NCI-H1694 treated with DMSO at 0.1 percent for 48 hours (cell line): ENCODE data around the gene ASB4.

ENCODE experiments used
- DNase-seq: peaks from one replicate; lab custom pipeline; 2025; lab: John Stamatoyannopoulos, UW

The ASB4 gene

GRCh38 chr7:95553939-95554338 lies 68.2 kb downstream of the ASB4 start:
- DNase-seq = no peak

DNA sequence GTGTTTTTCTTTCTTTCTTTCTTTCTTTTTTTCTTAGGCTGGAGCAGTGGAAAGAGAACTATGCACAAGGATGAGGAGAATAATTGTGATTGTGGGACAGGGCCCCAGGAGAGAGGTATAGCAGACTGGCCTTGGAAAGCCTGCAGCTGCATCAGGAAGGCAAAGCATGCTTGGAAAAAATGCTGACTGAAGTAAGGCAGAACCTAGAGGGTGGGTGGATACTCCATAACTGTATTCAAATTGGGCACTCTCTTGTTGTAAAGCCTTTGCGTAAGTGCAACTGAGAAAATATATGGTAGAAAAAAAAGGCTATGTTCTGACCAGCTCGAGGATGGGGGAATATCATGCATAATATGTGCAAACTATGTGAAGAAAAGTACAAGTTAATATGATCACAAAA lies 71.0 kb downstream of the ASB4 start:
- DNase-seq = no peak

DNA sequence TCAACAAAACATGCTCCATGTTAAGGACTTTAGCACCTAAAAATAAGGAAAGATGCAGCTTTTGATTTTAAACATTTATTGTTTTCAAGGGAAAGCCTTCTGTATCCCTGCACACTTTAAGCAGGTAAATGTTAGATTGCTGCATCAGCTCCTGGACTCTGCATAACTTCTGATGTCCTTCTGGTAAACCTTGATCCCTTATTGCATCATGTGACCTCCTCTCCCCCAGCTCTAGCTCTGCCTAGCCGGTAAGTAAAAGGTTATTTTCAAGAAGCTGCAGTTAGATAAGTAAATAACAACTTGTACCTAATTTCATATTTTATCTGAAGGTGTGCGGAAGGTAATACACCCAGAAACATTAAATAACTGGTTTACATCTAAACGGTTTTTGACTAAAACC lies 73.1 kb downstream of the ASB4 start:
- no peak for DNase-seq

DNA sequence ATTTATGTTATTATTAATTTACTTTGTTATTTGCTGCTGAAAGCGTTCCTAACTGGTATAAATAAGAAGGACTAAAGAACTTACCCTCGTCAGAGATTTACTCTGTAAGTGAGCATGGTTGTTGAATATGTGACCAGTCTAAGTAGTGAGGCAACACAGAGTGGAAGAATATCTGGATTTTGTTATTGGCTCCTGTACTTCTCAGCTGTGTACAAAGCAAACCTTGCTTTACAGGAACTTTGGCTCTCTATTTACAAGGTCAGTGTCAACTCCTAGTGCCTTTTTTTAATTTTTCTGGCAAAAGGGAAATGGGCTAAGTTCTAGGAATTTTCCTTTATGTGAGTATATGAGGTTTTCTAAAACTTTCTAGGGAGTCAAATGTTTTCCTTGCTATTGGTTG lies 74.9 kb downstream of the ASB4 start:
- DNase-seq = no peak

- DNase-seq = no peak
Observed at GRCh38 chr7:95569720-95570119, 84.0 kb downstream of the ASB4 start.

GRCh38 chr7:95577137-95577536 lies 91.4 kb downstream of the ASB4 start:
- DNase-seq = no peak

GRCh38 chr7:95578299-95578855 lies 92.6 kb downstream of the ASB4 start:
- no peak for DNase-seq

- DNase-seq = no peak
Observed at GRCh38 chr7:95579318-95579717, 93.6 kb downstream of the ASB4 start.

GRCh38 chr7:95581467-95581866 lies 95.7 kb downstream of the ASB4 start:
- no peak for DNase-seq

- DNase-seq = no peak
Observed at GRCh38 chr7:95582578-95583293, 97.0 kb downstream of the ASB4 start.

DNA sequence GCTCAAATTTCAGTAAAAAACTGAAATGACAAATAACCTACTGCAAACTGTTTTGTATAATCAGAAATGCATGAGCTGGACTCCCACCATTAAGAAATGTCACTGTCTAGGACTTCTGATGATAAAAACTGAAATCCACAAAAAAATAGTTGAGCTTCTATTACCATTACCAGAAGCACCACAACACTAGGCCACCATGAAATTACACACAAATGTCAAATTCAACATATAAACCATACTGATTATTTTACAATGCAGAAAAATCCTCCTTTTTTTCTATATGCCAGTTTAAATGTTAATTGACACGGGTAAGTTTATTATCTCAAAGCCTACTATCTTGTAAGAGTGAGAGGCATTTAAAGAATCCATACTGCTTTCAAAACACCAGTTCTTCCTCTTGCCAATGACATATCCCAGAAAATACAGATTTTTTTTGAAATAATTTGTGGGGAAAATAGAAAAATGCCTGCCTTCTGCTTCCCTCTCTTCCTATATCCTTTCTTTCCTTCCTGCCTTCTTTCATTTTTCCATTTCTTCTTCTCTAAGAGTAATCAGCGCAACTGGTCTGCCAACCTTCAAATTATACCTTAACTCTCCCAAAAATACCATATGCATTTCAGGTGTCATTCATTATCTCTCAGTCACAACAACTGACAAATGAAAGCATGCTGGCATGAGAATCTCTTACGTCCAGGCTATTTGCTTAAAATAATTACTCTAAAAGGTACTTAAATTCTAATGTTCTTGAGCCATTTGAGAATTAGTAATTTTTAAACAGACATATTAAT lies 98.3 kb downstream of the ASB4 start:
- DNase-seq = no peak

GRCh38 chr7:95584769-95585425 lies 99.2 kb downstream of the ASB4 start:
- no peak for DNase-seq

DNA sequence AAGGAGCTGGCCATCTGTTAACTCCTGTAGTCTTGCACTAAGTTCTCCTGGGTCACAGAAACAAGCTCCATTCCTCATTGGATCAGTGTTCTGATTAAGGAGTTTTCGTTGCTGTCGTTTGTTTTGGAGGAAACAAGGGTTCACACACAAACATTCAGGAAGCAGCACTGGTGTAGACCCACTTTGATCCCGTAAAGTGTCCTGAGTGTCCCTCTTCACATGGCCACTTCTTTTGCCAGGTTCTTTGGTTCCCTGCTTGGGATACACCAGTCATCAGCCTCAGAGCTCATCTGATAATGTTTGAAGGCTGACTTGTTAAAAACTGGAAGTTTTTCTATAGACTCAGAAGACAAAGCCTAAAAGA lies 99.7 kb downstream of the ASB4 start:
- DNase-seq = no peak

DNA sequence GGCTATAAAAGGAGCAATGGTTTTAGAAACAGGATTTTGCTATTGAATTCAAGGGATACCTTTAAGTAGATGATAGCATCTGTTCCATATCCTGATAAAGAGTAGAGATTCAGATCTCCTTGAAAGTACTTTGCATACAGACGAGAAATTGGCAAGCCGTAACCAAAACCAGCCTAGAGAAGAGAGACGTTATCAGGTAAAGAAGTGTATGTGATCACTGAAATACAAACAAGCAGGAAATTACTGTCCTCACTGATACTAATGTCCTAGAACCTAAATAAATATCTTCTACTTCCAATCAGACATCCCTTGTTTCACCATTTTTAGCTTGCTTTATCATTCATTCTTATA lies 101.2 kb downstream of the ASB4 start:
- DNase-seq = no peak

DNA sequence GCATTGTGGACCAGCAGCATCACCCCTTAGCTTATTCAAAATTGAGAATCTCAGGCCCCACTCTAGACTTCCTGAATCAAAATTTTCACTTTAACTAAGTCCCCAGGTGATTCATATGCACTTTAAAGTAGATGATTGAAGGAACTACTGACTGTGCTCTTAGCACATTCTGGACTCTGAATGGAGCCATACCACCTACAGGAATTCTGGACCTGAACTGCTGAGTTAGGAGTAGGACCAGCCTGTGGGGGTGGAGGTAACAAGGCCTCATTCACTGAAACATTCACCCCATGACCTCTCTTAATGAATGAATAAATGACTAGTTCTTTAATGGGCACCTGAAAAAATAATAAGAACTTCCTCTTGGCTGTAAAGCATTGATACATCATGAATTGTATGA lies 103.3 kb downstream of the ASB4 start:
- no peak for DNase-seq

- no peak for DNase-seq
Observed at GRCh38 chr7:95589766-95590165, 104.0 kb downstream of the ASB4 start.
